Mucosa of descending colon (tissue), 3 donors: ENCODE data around the gene CRIM1. TPM values are rescaled to one million over a fixed set of nuclear protein-coding genes. Genes with fewer than 3 reads are reported as not detected.

Experiments
- ATAC-seq: fragments of 200-7000 bp; cut with Tn5 transposase; one replicate; pipeline ENCODE4 v1.9.1; 2020; ENCODE audit warnings: mild to moderate bottlenecking, moderate library complexity
- DNase-seq, 3 donors: peaks; one replicate each; pipeline ENCODE4 v3.0.0-alpha.2; 2020
- H3K36me3 ChIP-seq: fragments of 200-600 bp; one replicate; pipeline ENCODE4 v1.8.0; 2021; ENCODE audit warnings: low read depth, mild to moderate bottlenecking
- H3K4me1 ChIP-seq: fragments of 200-600 bp; one replicate; pipeline ENCODE4 v1.8.0; 2021; ENCODE audit warnings: low read depth, mild to moderate bottlenecking
- H3K4me3 ChIP-seq: fragments of 200-600 bp; one replicate; pipeline ENCODE4 v1.8.0; 2021; ENCODE audit warnings: mild to moderate bottlenecking
- H3K9me3 ChIP-seq: fragments of 200-600 bp; one replicate; pipeline ENCODE4 v1.8.0; 2021; ENCODE audit warnings: mild to moderate bottlenecking
- intact Hi-C, 2 donors: fragments of 100-400 bp; cut with DNase I in 1 of 2; cut with micrococcal nuclease in 1 of 2; formaldehyde crosslinking; loops; one replicate each; pipeline versions ENCODE4 v1.11.0 to v1.11.1; 2022; cut with DNase I, micrococcal nuclease
- total RNA-seq, 3 donors: library from RNA; stranded (reverse); fragmentation: NEBNext Ultra II Directional in 2 of 3; extraction: Animal tissue kit (Norgen Biotek cat#: 25700) in 2 of 3; gene quantifications; one replicate each; pipeline versions ENCODE4 v1.2.1 to v1.2.4, GENCODE V29; 2021 to 2023
- TF ChIP-seq, protein P1 (sequence below): fragments of 200-600 bp; IDR thresholded peaks from one replicate; pipeline ENCODE4 v1.8.0; 2022; ENCODE audit warnings: antibody characterized with exemption, mild to moderate bottlenecking
- donor health status: DM: no; HTN: no; CAD: no; lungs with moderate emphysema.
- donor health status: DM: no; HTN: no; CAD: no.
- donor health status: DM: no; HTN: yes; CAD: no.

CRIM1 gene
- total RNA-seq, 3 donors from 2014 or later = 66.9 to 104 (median 85.8) TPM

DNA sequence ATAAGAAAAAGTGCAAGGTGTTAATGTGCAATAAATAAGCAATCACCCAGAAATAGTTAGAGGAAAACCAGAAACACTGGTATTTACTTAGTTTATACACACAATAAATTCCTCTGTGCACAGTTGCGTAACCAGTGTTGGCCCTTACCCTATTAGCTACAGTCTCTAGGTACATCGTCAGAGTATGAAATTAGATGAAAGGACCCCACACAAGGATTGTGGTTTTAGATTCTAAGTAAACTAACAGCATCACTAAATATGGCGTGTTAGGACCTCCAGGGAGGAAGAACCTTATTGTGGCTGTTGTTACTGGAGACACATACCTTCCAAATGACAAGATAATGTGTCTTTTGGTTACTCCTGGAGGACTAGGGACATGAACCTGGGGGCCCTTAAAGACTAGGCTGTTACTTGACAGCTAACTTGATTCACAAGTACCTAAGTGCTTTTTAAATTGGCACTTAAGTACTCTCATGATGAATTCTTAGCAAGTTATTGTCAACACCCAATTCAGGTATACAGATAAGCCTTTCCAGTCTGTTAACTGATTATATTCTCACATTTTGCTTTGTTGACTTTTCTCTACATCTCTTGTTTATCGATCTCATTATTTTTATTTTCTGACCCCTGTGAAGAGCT lies 127.1 kb downstream of the CRIM1 start:
- no peak overlapping the region for H3K4me3 ChIP-seq
- DNase-seq (no peak), ATAC-seq (peak; percentile 59)
- H3K9me3 ChIP-seq = no peaks in the 10 kb centered on the region
- peaks cover 4% of the 10 kb centered on the region for H3K4me1 ChIP-seq
- TF ChIP-seq, protein P1, sequence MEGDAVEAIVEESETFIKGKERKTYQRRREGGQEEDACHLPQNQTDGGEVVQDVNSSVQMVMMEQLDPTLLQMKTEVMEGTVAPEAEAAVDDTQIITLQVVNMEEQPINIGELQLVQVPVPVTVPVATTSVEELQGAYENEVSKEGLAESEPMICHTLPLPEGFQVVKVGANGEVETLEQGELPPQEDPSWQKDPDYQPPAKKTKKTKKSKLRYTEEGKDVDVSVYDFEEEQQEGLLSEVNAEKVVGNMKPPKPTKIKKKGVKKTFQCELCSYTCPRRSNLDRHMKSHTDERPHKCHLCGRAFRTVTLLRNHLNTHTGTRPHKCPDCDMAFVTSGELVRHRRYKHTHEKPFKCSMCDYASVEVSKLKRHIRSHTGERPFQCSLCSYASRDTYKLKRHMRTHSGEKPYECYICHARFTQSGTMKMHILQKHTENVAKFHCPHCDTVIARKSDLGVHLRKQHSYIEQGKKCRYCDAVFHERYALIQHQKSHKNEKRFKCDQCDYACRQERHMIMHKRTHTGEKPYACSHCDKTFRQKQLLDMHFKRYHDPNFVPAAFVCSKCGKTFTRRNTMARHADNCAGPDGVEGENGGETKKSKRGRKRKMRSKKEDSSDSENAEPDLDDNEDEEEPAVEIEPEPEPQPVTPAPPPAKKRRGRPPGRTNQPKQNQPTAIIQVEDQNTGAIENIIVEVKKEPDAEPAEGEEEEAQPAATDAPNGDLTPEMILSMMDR = no peak
- intact Hi-C loops = no loop called here
- H3K36me3 ChIP-seq = peaks cover 4% of the 10 kb centered on the region

DNA sequence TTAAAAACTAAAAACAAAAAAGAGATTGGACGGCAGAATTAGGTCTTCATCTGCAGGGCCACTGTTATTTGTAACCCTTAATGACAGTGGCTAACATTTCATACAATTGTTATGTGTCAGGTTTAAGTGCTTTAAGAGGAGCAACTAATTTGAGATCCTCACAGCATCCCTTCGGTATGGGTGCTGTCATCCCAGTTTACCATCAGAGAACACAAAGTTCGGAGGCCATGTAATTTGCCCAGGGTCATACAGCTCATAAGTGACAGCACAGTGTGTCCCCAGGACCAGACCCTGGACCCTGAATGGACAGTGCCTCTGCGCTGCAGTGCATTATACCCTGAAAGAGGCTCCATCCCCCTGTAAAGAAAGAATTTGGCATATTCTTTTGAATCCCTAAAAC lies 127.7 kb downstream of the CRIM1 start:
- H3K9me3 ChIP-seq = no peaks in the 10 kb centered on the region
- intact Hi-C loops = no loop called here
- peaks cover 4% of the 10 kb centered on the region for H3K4me1 ChIP-seq
- TF ChIP-seq, protein P1 = no peak
- H3K36me3 ChIP-seq = peaks cover under 1% of the 10 kb centered on the region
- ATAC-seq (no peak), DNase-seq (no peak)
- H3K4me3 ChIP-seq = no peak overlapping the region

DNA sequence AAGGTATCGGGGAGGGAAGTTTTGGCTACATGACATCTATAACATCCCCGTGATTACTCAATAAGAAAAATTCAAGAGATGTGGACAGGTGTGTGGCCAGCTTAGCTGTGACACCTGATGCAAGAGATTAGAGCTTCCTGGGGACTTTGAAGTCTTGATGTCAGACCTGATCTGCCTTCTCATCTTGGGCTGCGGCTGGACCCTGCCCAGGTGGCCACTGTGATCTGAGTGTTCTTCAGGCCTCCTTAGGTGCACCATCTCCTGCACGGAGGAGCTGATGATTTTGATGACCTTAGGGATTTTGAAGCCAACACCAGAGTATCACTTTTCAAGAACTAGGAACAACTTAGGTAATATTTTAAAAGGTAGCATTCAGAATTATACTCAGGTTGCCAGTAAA lies 128.9 kb downstream of the CRIM1 start:
- intact Hi-C loops = no loop called here
- Histone ChIP-seq H3K4me3 (no peak overlapping the region), H3K4me1 (peaks cover 4% of the 10 kb centered on the region), H3K36me3 (no peaks in the 10 kb centered on the region), H3K9me3 (no peaks in the 10 kb centered on the region)
- TF ChIP-seq, protein P1 = no peak
- DNase-seq (no peak), ATAC-seq (no peak)

DNA sequence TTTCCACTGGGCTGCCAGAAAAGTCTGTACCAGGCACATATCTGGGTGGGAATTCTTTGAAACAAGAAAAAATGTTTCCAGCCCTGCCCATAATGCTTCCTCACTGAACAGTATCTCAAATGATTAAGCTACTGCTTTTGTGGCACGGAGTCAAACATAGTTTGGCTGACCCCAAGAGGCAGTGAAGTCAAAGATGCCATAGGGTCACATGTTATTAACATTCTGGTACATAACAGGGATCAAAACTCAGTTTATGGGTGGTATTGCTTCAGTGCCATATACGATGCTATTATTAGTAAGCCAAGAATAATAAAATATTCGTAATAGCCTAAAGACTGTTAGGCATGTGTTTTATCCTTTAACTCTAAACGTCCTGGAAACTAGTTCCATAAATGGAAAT lies 129.9 kb downstream of the CRIM1 start:
- H3K4me3 ChIP-seq = no peak overlapping the region
- H3K4me1 ChIP-seq = peaks cover 4% of the 10 kb centered on the region
- DNase-seq (no peak), ATAC-seq (no peak)
- TF ChIP-seq, protein P1 = no peak
- intact Hi-C loops = no loop called here
- no peaks in the 10 kb centered on the region for H3K36me3 ChIP-seq
- H3K9me3 ChIP-seq = no peaks in the 10 kb centered on the region

DNA sequence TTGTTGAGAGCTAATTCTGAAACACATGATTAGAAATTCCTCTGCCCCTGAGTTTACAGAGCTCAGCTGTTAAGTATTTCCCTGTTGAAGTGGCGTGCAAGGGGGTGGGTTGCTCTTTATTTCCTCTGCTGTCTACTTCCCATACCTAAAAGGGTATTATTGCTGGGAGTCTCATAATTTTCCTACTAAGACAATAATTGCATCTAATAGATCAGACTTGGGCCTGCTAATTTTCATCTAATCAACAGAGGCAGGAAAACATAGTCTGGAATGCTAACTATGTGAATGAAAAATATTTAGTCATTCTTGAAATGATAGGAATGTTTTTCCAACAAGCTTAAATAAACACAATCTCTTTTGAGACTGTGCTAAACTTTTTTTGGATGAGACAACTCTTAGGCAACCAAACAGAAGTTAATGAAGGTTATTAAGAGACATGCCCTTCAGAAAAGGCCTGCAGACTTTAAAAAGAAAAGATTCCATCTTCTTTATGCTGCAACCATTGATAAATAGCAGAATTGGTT lies 131.0 kb downstream of the CRIM1 start:
- H3K4me1 ChIP-seq = peaks cover 4% of the 10 kb centered on the region
- ATAC-seq (no peak), DNase-seq (no peak)
- intact Hi-C loops = no loop called here
- H3K36me3 ChIP-seq = no peaks in the 10 kb centered on the region
- TF ChIP-seq, protein P1 = no peak
- no peaks in the 10 kb centered on the region for H3K9me3 ChIP-seq
- H3K4me3 ChIP-seq = no peak overlapping the region
